MM.1S (cell line): Measurements from ENCODE around the gene OTOS.

Source experiments
- DNase-seq: peaks from one replicate; pipeline ENCODE4 v3.0.0-alpha.2; 2015
- H2AFZ ChIP-seq: fragments of 300-600 bp; sonication (generic); 2 replicates; pipeline ENCODE4 v1.6.0; 2016; ENCODE audit warnings: antibody characterized with exemption, low read length
- H3F3A ChIP-seq: fragments of 300-600 bp; sonication (generic); 2 replicates; pipeline ENCODE4 v1.6.1; 2016; ENCODE audit warnings: mild to moderate bottlenecking, antibody characterized with exemption, low read length, moderate library complexity, mixed read lengths; ENCODE audit not compliant: insufficient read depth
- H3K27ac ChIP-seq: fragments of 300-600 bp; sonication (generic); 2 replicates; pipeline ENCODE4 v1.5.1; 2016; ENCODE audit warnings: mild to moderate bottlenecking, low read length
- H3K27me3 ChIP-seq: fragments of 300-600 bp; sonication (generic); replicated peaks from 2 replicates; pipeline ENCODE4 v1.6.0; 2016; ENCODE audit warnings: low read length; ENCODE audit not compliant: insufficient read depth
- H3K36me3 ChIP-seq: fragments of 300-600 bp; sonication (generic); replicated peaks from 2 replicates; pipeline ENCODE4 v1.6.1; 2016; ENCODE audit warnings: mild to moderate bottlenecking, low read length, mixed read lengths; ENCODE audit not compliant: insufficient read depth
- H3K4me1 ChIP-seq: fragments of 300-600 bp; sonication (generic); 2 replicates; pipeline ENCODE4 v1.6.1; 2016; ENCODE audit warnings: low read length, mixed read lengths
- H3K4me2 ChIP-seq: fragments of 300-600 bp; sonication (generic); 2 replicates; pipeline ENCODE4 v1.6.0; 2016; ENCODE audit warnings: low read depth, low read length
- H3K4me3 ChIP-seq: fragments of 300-600 bp; sonication (generic); 2 replicates; pipeline ENCODE4 v1.5.1; 2016; ENCODE audit warnings: low read length, mixed read lengths
- H3K79me2 ChIP-seq: fragments of 300-600 bp; sonication (generic); 2 replicates; pipeline ENCODE4 v1.6.1; 2016; ENCODE audit warnings: mixed run types, low read length, mixed read lengths
- H3K9ac ChIP-seq: fragments of 300-600 bp; sonication (generic); 2 replicates; pipeline ENCODE4 v1.6.1; 2016; ENCODE audit warnings: low read length, mixed read lengths
- H3K9me2 ChIP-seq: fragments of 300-600 bp; sonication (generic); replicated peaks from 2 replicates; pipeline ENCODE4 v1.6.1; 2016; ENCODE audit warnings: mild to moderate bottlenecking, low read length, mixed read lengths; ENCODE audit not compliant: insufficient read depth
- H3K9me3 ChIP-seq: fragments of 300-600 bp; sonication (generic); replicated peaks from 2 replicates; pipeline ENCODE4 v1.6.1; 2016; ENCODE audit warnings: mild to moderate bottlenecking, low read length, mixed read lengths; ENCODE audit not compliant: insufficient read depth
- H4K20me1 ChIP-seq: fragments of 300-600 bp; sonication (generic); 2 replicates; pipeline ENCODE4 v1.6.1; 2016; ENCODE audit warnings: mild to moderate bottlenecking, low read length, moderate library complexity, mixed read lengths; ENCODE audit not compliant: insufficient read depth
- EZH2 ChIP-seq: fragments of 300-600 bp; sonication (generic); optimal IDR thresholded peaks from 2 replicates; pipeline ENCODE3; 2017; ENCODE audit warnings: low read depth, mild to moderate bottlenecking, antibody characterized with exemption, low read length, mixed read lengths
- EZH2phosphoT487 ChIP-seq: fragments of 300-600 bp; sonication (generic); IDR thresholded peaks from 2 replicates; pipeline ENCODE4 v1.6.1; 2018; ENCODE audit warnings: antibody characterized with exemption, low read length
- TF ChIP-seq, protein P1 (sequence below): fragments of 300-600 bp; sonication (generic); IDR thresholded peaks from 2 replicates; pipeline ENCODE4 v1.5.1; 2016; ENCODE audit warnings: antibody characterized with exemption, low read length, mixed read lengths

OTOS gene

DNA sequence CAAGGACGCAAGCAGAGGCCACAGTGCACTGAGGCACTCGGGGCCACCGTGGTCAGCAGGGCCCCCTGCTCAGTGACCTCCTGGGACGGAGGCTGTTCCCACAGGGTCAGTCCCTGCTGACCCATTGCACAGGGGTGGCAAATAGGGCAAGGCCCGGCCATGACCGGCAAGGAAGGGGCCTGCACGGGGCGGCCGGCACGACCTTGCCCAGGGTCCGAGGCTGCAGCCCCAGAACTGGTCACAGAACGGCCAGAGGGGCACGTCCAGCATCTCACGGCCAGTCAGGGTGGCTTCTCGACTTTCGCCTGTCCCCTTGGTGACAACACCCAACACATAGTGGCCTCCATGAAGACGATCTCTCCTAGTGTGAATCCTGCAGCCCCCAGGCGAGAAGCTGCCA lies 27.6 kb upstream of the OTOS start:
- Histone ChIP-seq H3K4me3 (no peak overlapping the region), H3K9me2 (no peaks in the 10 kb centered on the region), H3K79me2 (no peaks in the 10 kb centered on the region), H3K4me1 (no peaks in the 10 kb centered on the region), H2AFZ (no peak overlapping the region), H3K27me3 (peaks cover 22% of the 10 kb centered on the region), H4K20me1 (no peaks in the 10 kb centered on the region), H3K9ac (no peak overlapping the region), H3K27ac (no peak overlapping the region), H3K9me3 (no peaks in the 10 kb centered on the region), H3K4me2 (no peak overlapping the region), H3F3A (no peaks in the 10 kb centered on the region), H3K36me3 (no peaks in the 10 kb centered on the region)
- TF ChIP-seq EZH2phosphoT487 (no peak), EZH2 (no peak)
- TF ChIP-seq, protein P1, sequence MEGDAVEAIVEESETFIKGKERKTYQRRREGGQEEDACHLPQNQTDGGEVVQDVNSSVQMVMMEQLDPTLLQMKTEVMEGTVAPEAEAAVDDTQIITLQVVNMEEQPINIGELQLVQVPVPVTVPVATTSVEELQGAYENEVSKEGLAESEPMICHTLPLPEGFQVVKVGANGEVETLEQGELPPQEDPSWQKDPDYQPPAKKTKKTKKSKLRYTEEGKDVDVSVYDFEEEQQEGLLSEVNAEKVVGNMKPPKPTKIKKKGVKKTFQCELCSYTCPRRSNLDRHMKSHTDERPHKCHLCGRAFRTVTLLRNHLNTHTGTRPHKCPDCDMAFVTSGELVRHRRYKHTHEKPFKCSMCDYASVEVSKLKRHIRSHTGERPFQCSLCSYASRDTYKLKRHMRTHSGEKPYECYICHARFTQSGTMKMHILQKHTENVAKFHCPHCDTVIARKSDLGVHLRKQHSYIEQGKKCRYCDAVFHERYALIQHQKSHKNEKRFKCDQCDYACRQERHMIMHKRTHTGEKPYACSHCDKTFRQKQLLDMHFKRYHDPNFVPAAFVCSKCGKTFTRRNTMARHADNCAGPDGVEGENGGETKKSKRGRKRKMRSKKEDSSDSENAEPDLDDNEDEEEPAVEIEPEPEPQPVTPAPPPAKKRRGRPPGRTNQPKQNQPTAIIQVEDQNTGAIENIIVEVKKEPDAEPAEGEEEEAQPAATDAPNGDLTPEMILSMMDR: no peak
- no peak for DNase-seq

DNA sequence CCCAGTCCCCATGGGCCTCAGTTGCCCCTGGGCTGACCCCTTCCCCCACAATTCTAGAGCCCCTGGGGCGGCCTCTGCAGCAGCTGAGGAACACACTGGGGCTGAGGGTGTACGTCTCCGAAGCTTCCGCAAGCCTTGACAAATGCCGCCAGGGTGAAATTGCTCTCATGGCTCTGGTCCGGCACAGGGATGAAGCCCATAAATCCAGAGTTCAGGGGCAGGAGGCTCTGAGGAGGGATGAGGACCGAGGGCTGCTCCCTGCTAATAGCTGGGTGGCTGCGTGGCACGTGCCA lies 27.1 kb upstream of the OTOS start:
- Histone ChIP-seq H3K27ac (no peak overlapping the region), H3F3A (no peaks in the 10 kb centered on the region), H2AFZ (no peak overlapping the region), H3K79me2 (no peaks in the 10 kb centered on the region), H3K9ac (no peak overlapping the region), H3K27me3 (peaks cover 26% of the 10 kb centered on the region), H3K4me3 (no peak overlapping the region), H3K4me1 (no peaks in the 10 kb centered on the region), H3K36me3 (no peaks in the 10 kb centered on the region), H3K9me3 (no peaks in the 10 kb centered on the region), H3K9me2 (no peaks in the 10 kb centered on the region), H4K20me1 (no peaks in the 10 kb centered on the region), H3K4me2 (no peak overlapping the region)
- TF ChIP-seq EZH2 (no peak), EZH2phosphoT487 (no peak)
- TF ChIP-seq, protein P1: no peak
- DNase-seq: no peak

DNA sequence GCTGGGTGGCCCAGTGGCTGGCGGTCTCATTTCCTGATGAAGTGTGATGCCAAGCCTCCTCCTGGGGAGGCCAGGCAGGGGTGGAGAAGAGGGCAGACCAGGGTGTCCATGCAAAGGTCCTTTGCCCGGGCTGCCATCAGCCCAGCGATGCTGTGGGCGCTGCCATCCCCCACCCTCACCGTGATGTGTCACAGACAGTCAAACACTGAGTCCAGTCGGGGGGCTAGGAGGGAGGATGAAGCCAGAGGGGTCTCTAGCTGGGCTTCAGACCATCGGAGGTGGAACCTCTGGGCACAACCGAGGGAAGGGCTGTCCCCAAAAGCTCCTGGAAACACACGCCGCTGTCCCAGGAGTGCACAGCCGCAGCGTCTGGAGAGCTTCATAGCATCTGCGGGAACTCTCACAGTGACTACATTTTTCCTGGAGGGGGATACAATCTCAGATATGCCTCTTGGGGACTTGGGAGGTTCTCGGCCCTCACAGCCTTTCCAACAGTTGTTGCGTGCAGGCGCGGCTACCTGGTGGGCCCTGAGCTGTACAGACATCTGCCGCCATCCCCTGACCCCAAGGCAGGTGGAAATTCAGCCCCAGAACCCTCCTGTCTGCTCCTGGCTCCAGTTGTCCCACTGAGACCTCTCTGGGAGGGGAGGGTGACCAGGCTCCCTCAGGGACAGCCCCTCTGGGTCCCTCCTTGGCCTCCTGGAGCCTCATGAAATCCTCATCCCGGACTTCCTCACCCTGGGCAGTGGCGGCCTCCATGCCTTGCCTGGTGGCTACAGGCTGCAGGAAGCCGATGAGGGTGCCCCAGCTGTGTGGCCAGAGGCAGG lies 26.5 kb upstream of the OTOS start:
- Histone ChIP-seq H3K79me2 (no peaks in the 10 kb centered on the region), H3K27ac (no peak overlapping the region), H3K9me2 (no peaks in the 10 kb centered on the region), H2AFZ (no peak overlapping the region), H3K4me3 (no peak overlapping the region), H3K9me3 (no peaks in the 10 kb centered on the region), H3K27me3 (peaks cover 26% of the 10 kb centered on the region), H3K4me1 (no peaks in the 10 kb centered on the region), H3K9ac (no peak overlapping the region), H3F3A (no peaks in the 10 kb centered on the region), H3K36me3 (no peaks in the 10 kb centered on the region), H4K20me1 (no peaks in the 10 kb centered on the region), H3K4me2 (no peak overlapping the region)
- TF ChIP-seq EZH2phosphoT487: no peak
- no peak for DNase-seq

DNA sequence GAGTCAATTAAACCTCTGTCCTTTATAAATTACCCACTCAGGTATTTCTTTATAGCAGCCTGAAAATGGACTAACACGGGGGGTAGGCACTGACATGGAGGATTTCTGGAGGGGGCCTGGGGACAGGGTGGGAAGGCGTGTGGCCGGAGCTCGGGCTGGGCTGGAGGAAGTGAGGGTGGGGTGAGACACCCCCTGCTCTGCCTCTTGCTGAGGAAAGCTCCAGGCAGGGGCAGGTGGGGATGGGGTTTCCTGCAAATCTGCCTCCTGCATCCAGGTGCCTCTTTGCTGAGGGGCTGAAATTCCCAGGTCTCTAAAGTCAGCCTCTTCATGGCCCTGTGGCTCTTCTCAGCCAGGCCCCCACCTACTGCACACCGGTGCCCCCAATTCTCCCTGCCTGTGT lies 25.7 kb upstream of the OTOS start:
- Histone ChIP-seq H3K9me3 (no peaks in the 10 kb centered on the region), H3K4me2 (no peak overlapping the region), H3K27ac (no peak overlapping the region), H3K4me3 (no peak overlapping the region), H3K36me3 (no peaks in the 10 kb centered on the region), H2AFZ (no peak overlapping the region), H3K4me1 (no peaks in the 10 kb centered on the region), H3K9ac (no peak overlapping the region), H3F3A (no peaks in the 10 kb centered on the region), H3K9me2 (no peaks in the 10 kb centered on the region), H3K27me3 (peaks cover 27% of the 10 kb centered on the region), H3K79me2 (no peaks in the 10 kb centered on the region), H4K20me1 (no peaks in the 10 kb centered on the region)
- TF ChIP-seq EZH2: no peak
- no peak for DNase-seq
